ENCODE data around the gene TDRD3.

- TF ChIP-seq CTCF (conservative IDR thresholded peaks at IDR 0.05 in 1 of 2, IDR thresholded peaks at IDR 0.05 in 1 of 2; ENCODE audit: extremely low read depth in 1 of 2, insufficient read depth in 1 of 2, low read depth in 1 of 2, low read length in 2 of 2), result no peak
- no peak for TF ChIP-seq EZH2 (IDR thresholded peaks at IDR 0.05; ENCODE audit: borderline replicate concordance, low read length)
Measured at GRCh38 chr13:60482012-60482411, 85.0 kb downstream of the TDRD3 start.

Measured in mammary epithelial cell (primary cell).